Caco-2 (cell line): ENCODE data around the gene GABRB3. TPM values are rescaled to one million over a fixed set of nuclear protein-coding genes. Genes with fewer than 3 reads are reported as not detected.

ENCODE experiments used
- BruUV-seq: library from RNA; stranded (reverse); fragments of 400-500 nt; replicated peaks from 2 replicates; lab custom pipeline; 2021; lab: Mats Ljungman, UMichigan
- CTCF ChIA-PET: fragments of 300-600 bp; sonication (Branson Sonifier 250); formaldehyde crosslinking; loops from one replicate; lab custom pipeline; 2022; ENCODE audit warnings: antibody characterized with exemption; lab: Charles Lee
- POLR2A ChIA-PET: fragments of 300-600 bp; sonication (Branson Sonifier 250); formaldehyde crosslinking; loops from one replicate; lab custom pipeline; 2022; ENCODE audit warnings: antibody characterized with exemption; lab: Charles Lee
- DNase-seq, 2 experiments: peaks; one replicate each; pipeline versions ENCODE4 v3.0.0 to v3.0.0-alpha.2; 2020 to 2022
- H3K27me3 ChIP-seq: replicated peaks from 2 replicates; pipeline ENCODE4 v1.6.0; 2011; ENCODE audit warnings: low read length; ENCODE audit not compliant: control insufficient read depth, insufficient read depth
- H3K36me3 ChIP-seq: 2 replicates; pipeline ENCODE4 v1.5.1; 2011; ENCODE audit warnings: low read length; ENCODE audit not compliant: control insufficient read depth, insufficient read depth
- H3K4me1 ChIP-seq: fragments of 250-450 bp; sonication (Bioruptor Pico); 2 replicates; pipeline ENCODE4 v1.5.1; 2020; ENCODE audit warnings: mild to moderate bottlenecking
- H3K4me3 ChIP-seq: 2 replicates; pipeline ENCODE4 v1.5.1; 2011; ENCODE audit warnings: low read depth, mild to moderate bottlenecking, control low read depth, low read length
- H3K9me3 ChIP-seq: fragments of 250-450 bp; sonication (Bioruptor Pico); 2 replicates; pipeline ENCODE4 v1.5.1; 2020; ENCODE audit warnings: mild to moderate bottlenecking, moderate library complexity
- H3K27ac Mint-ChIP-seq: one replicate; pipeline ENCODE4 v1.8.0; 2022; ENCODE audit warnings: mixed read lengths; ENCODE audit not compliant: unreplicated experiment
- H3K27me3 Mint-ChIP-seq: one replicate; pipeline ENCODE4 v1.8.0; 2022; ENCODE audit warnings: mixed read lengths; ENCODE audit not compliant: insufficient read depth, unreplicated experiment
- H3K36me3 Mint-ChIP-seq: one replicate; pipeline ENCODE4 v1.8.0; 2022; ENCODE audit warnings: mild to moderate bottlenecking, mixed read lengths; ENCODE audit not compliant: insufficient read depth, unreplicated experiment
- H3K4me1 Mint-ChIP-seq: one replicate; pipeline ENCODE4 v1.8.0; 2022; ENCODE audit warnings: low read depth, mixed read lengths; ENCODE audit not compliant: unreplicated experiment
- H3K4me3 Mint-ChIP-seq: one replicate; pipeline ENCODE4 v1.8.0; 2022; ENCODE audit warnings: mild to moderate bottlenecking, moderate library complexity, mixed read lengths; ENCODE audit not compliant: unreplicated experiment
- H3K9me3 Mint-ChIP-seq: one replicate; pipeline ENCODE4 v1.8.0; 2022; ENCODE audit warnings: mixed read lengths; ENCODE audit not compliant: unreplicated experiment
- intact Hi-C: fragments of 100-400 bp; cut with micrococcal nuclease; formaldehyde crosslinking; loops from one replicate; pipeline ENCODE4 v1.10.0; 2022; ENCODE audit not compliant: unreplicated experiment
- total RNA-seq: library from RNA; stranded (reverse); gene quantifications from 2 replicates; pipeline ENCODE4 v1.2.3, GENCODE V29; 2022
- TF ChIP-seq, protein P1 (sequence below), 2 experiments: fragments of 200-600 bp in 1 of 2; IDR thresholded peaks; 1 replicate in 1 of 2; 2 replicates in 1 of 2; pipeline versions ENCODE4 v1.5.1 to v1.8.0; 2011 to 2022; ENCODE audit warnings: antibody characterized with exemption in 1 of 2, control low read depth in 1 of 2, inconsistent platforms in 1 of 2, low read depth in 1 of 2, low read length in 1 of 2, mild to moderate bottlenecking in 1 of 2, moderate library complexity in 1 of 2; ENCODE audit not compliant: insufficient read depth in 1 of 2, severe bottlenecking in 1 of 2, unreplicated experiment in 1 of 2

The GABRB3 gene
- total RNA-seq, 1 experiment from 2014 or later, result not detected

DNA sequence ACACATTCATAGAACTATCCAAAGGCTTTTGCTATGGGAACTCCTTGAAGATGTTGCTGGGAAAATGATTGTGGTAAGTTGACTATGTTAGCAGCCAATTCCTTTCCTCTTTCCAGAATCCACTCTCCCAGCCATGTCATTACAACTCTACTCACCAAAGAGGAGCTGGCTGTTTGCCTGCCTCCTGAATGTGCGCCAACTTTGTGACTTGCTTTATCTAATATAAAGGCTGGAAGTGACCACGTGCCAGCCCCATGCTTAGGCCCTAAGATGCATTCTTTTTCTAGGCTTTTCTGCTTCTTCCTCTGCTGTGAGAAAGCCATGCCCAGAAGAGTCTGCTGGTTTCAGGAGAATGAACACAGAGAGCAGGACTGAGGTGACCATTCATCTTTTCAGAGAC is 182.2 kb downstream of the GABRB3 start:
- Mint-ChIP-seq H3K27me3 (no peaks in the 10 kb centered on the region), H3K27ac (no peak overlapping the region), H3K4me3 (no peak overlapping the region), H3K9me3 (peaks cover 18% of the 10 kb centered on the region), H3K4me1 (no peaks in the 10 kb centered on the region), H3K36me3 (no peaks in the 10 kb centered on the region)
- TF ChIP-seq, protein P1, sequence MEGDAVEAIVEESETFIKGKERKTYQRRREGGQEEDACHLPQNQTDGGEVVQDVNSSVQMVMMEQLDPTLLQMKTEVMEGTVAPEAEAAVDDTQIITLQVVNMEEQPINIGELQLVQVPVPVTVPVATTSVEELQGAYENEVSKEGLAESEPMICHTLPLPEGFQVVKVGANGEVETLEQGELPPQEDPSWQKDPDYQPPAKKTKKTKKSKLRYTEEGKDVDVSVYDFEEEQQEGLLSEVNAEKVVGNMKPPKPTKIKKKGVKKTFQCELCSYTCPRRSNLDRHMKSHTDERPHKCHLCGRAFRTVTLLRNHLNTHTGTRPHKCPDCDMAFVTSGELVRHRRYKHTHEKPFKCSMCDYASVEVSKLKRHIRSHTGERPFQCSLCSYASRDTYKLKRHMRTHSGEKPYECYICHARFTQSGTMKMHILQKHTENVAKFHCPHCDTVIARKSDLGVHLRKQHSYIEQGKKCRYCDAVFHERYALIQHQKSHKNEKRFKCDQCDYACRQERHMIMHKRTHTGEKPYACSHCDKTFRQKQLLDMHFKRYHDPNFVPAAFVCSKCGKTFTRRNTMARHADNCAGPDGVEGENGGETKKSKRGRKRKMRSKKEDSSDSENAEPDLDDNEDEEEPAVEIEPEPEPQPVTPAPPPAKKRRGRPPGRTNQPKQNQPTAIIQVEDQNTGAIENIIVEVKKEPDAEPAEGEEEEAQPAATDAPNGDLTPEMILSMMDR (IDR thresholded peaks at IDR 0.05; ENCODE audit: insufficient read depth in 1 of 2, low read depth in 1 of 2, low read length in 1 of 2, severe bottlenecking in 1 of 2, unreplicated experiment in 1 of 2), result no peak
- ChIA-PET POLR2A (no interaction called here), CTCF (no interaction called here)
- BruUV-seq, result no TSS peak
- H3K27me3 ChIP-seq, result no peaks in the 10 kb centered on the region
- no peak overlapping the region for H3K4me3 ChIP-seq
- no peak for DNase-seq
- H3K4me1 ChIP-seq, result no peaks in the 10 kb centered on the region
- intact Hi-C loops, result no loop called here
- H3K36me3 ChIP-seq, result no peaks in the 10 kb centered on the region
- H3K9me3 ChIP-seq, result no peaks in the 10 kb centered on the region

DNA sequence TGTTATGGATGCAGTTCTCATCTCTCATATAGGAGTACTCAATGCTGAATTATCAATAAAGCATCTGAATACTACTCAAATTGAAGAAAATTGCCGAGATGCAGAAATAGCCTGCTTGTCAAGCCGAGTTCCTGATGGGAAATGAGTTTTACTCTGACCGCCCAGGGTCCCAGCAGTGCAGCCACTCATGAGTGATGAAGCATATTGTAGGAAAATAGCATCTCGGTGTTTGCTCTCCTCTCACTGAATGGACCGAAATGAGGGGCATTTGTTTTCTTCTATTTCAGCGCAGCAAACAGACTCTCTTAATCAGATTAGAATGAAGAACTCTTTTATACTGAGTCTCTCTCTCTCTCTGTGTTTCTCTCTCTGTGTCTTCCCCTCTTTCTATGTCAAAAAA is 190.0 kb downstream of the GABRB3 start:
- Mint-ChIP-seq H3K4me1 (no peaks in the 10 kb centered on the region), H3K27me3 (no peaks in the 10 kb centered on the region), H3K9me3 (peaks cover 25% of the 10 kb centered on the region), H3K4me3 (no peak overlapping the region), H3K27ac (no peak overlapping the region), H3K36me3 (no peaks in the 10 kb centered on the region)
- H3K4me1 ChIP-seq, result no peaks in the 10 kb centered on the region
- H3K9me3 ChIP-seq, result no peaks in the 10 kb centered on the region
- no peak for DNase-seq
- H3K4me3 ChIP-seq, result no peak overlapping the region
- intact Hi-C loops, result no loop called here
- TF ChIP-seq, protein P1 (IDR thresholded peaks at IDR 0.05; ENCODE audit: insufficient read depth in 1 of 2, low read depth in 1 of 2, low read length in 1 of 2, severe bottlenecking in 1 of 2, unreplicated experiment in 1 of 2), result no peak
- H3K36me3 ChIP-seq, result no peaks in the 10 kb centered on the region
- ChIA-PET POLR2A (no interaction called here), CTCF (no interaction called here)
- H3K27me3 ChIP-seq, result no peaks in the 10 kb centered on the region
- no TSS peak for BruUV-seq

DNA sequence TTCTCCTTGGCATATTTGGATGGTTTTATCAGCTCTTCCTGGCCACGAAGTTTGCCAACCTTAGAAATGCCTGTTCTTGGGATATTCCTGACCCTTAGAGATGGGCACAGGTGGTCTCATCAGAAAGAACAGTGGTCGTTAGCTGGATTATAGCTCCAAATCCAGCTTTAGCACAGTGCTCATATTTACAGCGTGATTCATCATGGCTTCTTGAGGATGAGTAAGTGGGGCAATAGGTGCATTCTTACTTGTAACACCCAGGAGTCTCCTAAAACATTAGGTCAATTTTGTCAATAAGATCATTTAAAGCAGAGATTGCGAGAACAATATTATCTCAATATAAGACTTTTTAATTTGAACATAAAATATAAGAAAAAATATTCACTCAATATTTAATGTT is 191.9 kb downstream of the GABRB3 start:
- Mint-ChIP-seq H3K36me3 (no peaks in the 10 kb centered on the region), H3K4me3 (no peak overlapping the region), H3K4me1 (no peaks in the 10 kb centered on the region), H3K9me3 (peaks cover 10% of the 10 kb centered on the region), H3K27me3 (peaks cover 3% of the 10 kb centered on the region), H3K27ac (no peak overlapping the region)
- no peak for DNase-seq
- BruUV-seq, result no TSS peak
- POLR2A ChIA-PET, result no interaction called here
- Histone ChIP-seq H3K36me3 (no peaks in the 10 kb centered on the region), H3K9me3 (no peaks in the 10 kb centered on the region), H3K4me1 (no peaks in the 10 kb centered on the region), H3K4me3 (no peak overlapping the region), H3K27me3 (no peaks in the 10 kb centered on the region)
- TF ChIP-seq, protein P1 (IDR thresholded peaks at IDR 0.05; ENCODE audit: insufficient read depth in 1 of 2, low read depth in 1 of 2, low read length in 1 of 2, severe bottlenecking in 1 of 2, unreplicated experiment in 1 of 2), result no peak
- CTCF ChIA-PET, result no interaction called here
- intact Hi-C loops, result no loop called here
